Measurements from ENCODE around the gene GTF2H2C. TPM values are rescaled to one million over a fixed set of nuclear protein-coding genes. Genes with fewer than 3 reads are reported as not detected.

GTF2H2C gene
- total and polyA plus RNA-seq, 2 of the 4 experiments (the other 2 are of a cell fraction), result 16.9 to 32.8 TPM

- Histone ChIP-seq H3K36me3 (ENCODE audit: control insufficient read depth, insufficient read depth, low read length) (no peaks in the 10 kb centered on the region), H4K20me1 (ENCODE audit: insufficient read depth, low read length) (no peaks in the 10 kb centered on the region), H3K9ac (ENCODE audit: low read depth, low read length) (no peak overlapping the region), H3K4me3 (ENCODE audit: insufficient read depth, low read depth, low read length) (no peak overlapping the region), H4K91ac (ENCODE audit: insufficient read depth, low read depth, low read length) (no peak overlapping the region), H3K9me1 (ENCODE audit: insufficient read depth, low read length) (no peaks in the 10 kb centered on the region), H2AK5ac (ENCODE audit: low read depth, low read length) (no peak overlapping the region), H3K27me3 (ENCODE audit: control insufficient read depth, insufficient read depth, low read length) (peaks cover 25% of the 10 kb centered on the region), H2BK5ac (ENCODE audit: low read depth, low read length, poor library complexity, severe bottlenecking) (no peak overlapping the region), H3K27ac (ENCODE audit: insufficient read depth, low read length) (no peak overlapping the region), H3K79me1 (ENCODE audit: low read depth in 1 of 2, low read length in 2 of 2) (no peaks in the 10 kb centered on the region), H3K56ac (ENCODE audit: extremely low read depth, insufficient read depth, low read length) (no peak overlapping the region), H2AK9ac (replicated peaks; ENCODE audit: low read depth, low read length, poor library complexity) (no peak overlapping the region), H3K14ac (replicated peaks; ENCODE audit: low read depth, low read length) (no peak overlapping the region), H3K18ac (ENCODE audit: low read depth, low read length) (no peak overlapping the region), H2BK15ac (ENCODE audit: low read depth, low read length) (no peak overlapping the region), H3K4ac (ENCODE audit: low read depth, low read length) (no peak overlapping the region), H2AFZ (replicated peaks; ENCODE audit: low read length, poor library complexity) (no peak overlapping the region), H2BK120ac (ENCODE audit: low read depth, low read length) (no peak overlapping the region), H3K23ac (ENCODE audit: low read depth, low read length) (no peak overlapping the region), H3K4me2 (ENCODE audit: low read depth, low read length) (no peak overlapping the region), H4K8ac (ENCODE audit: low read depth in 2 of 2, low read length in 2 of 2) (no peak overlapping the region), H2BK20ac (ENCODE audit: low read depth, low read length) (no peak overlapping the region), H4K5ac (ENCODE audit: low read depth, low read length) (no peak overlapping the region), H3K4me1 (ENCODE audit: control insufficient read depth, insufficient read depth, low read length) (no peaks in the 10 kb centered on the region), H3K9me3 (ENCODE audit: control insufficient read depth, insufficient read depth, low read length) (no peaks in the 10 kb centered on the region)
- in situ Hi-C loops (cut with MboI; ENCODE audit: low sequenced_read_pairs) (no loop called here), intact Hi-C loops (cut with micrococcal nuclease) (no loop called here), dilution Hi-C loops (cut with HindIII; ENCODE audit: low sequenced_read_pairs, unreplicated experiment) (no loop called here)
- no peak for DNase-seq
- WGBS, 2 experiments (ENCODE audit: extremely low coverage in 2 of 2, insufficient read length in 1 of 2), result 81% methylated on average over 4 of the region's 7 CpGs; no CpG with 5 or more reads in 1 of the 2 experiments
- ChIA-PET CTCF (interaction anchor here (1.6 kb wide), 1 partner anchor 10 kb away, joined by 5 read pairs; no protein-coding TSS in a partner anchor), POLR2A (ENCODE audit: unreplicated experiment) (no interaction called here)
- no TSS peak for BruUV-seq (replicated peaks)
- ATAC-seq (ENCODE audit: low read depth), result no peak
- TF ChIP-seq RAD21 (IDR thresholded peaks at IDR 0.05; ENCODE audit: low read length), result no peak
- TF ChIP-seq MXI1 (IDR thresholded peaks at IDR 0.05; ENCODE audit: borderline replicate concordance, low read depth, low read length), result no peak
- no peak for TF ChIP-seq BHLHE40 (IDR thresholded peaks at IDR 0.05; ENCODE audit: low read depth, low read length)
- TF ChIP-seq MAFK (IDR thresholded peaks at IDR 0.05; ENCODE audit: low read depth, low read length), result no peak
- no peak for TF ChIP-seq FOS (IDR thresholded peaks at IDR 0.05; ENCODE audit: low read depth, low read length)
- TF ChIP-seq CTCF (conservative IDR thresholded peaks at IDR 0.05; ENCODE audit: low read depth, low read length), result no peak
- TF ChIP-seq CHD1 (IDR thresholded peaks at IDR 0.05; ENCODE audit: low read depth, low read length), result no peak
- no peak for TF ChIP-seq MAZ (IDR thresholded peaks at IDR 0.05; ENCODE audit: borderline replicate concordance, low read depth, low read length)
- TF ChIP-seq RCOR1 (IDR thresholded peaks at IDR 0.05; ENCODE audit: insufficient replicate concordance, low read length), result no peak
- no peak for TF ChIP-seq RFX5 (IDR thresholded peaks at IDR 0.05; ENCODE audit: low read depth, low read length)
- TF ChIP-seq NFE2L2 (IDR thresholded peaks at IDR 0.05; ENCODE audit: low read depth, low read length), result no peak
- no peak for TF ChIP-seq ELK1 (IDR thresholded peaks at IDR 0.05; ENCODE audit: borderline replicate concordance, low read depth, low read length)
- no peak for TF ChIP-seq USF2 (IDR thresholded peaks at IDR 0.05; ENCODE audit: low read depth, low read length)
- no peak for TF ChIP-seq SMC3 (IDR thresholded peaks at IDR 0.05; ENCODE audit: low read depth, low read length)
- no peak for TF ChIP-seq CEBPB (IDR thresholded peaks at IDR 0.05; ENCODE audit: low read depth, low read length)
These were observed 29.2 kb upstream of the GTF2H2C start for GRCh38 chr5:69530561-69531405.

Measured in IMR-90 (cell line).